Breast epithelium (tissue), 3 donors: ENCODE measurements around the gene TOLLIP.

Source experiments
- CTCF ChIP-seq, 3 donors: fragments of 450-650 bp; IDR thresholded peaks; one replicate each; pipeline ENCODE4 v1.5.1; 2016 to 2017; ENCODE audit warnings: antibody characterized with exemption in 3 of 3, mild to moderate bottlenecking in 3 of 3, moderate library complexity in 3 of 3
- POLR2A ChIP-seq: fragments of 450-650 bp; IDR thresholded peaks from one replicate; pipeline ENCODE4 v1.6.1; 2016; ENCODE audit warnings: antibody characterized with exemption, mild to moderate bottlenecking, moderate library complexity
- POLR2AphosphoS5 ChIP-seq, 3 donors: sonication (generic); formaldehyde crosslinking; IDR thresholded peaks; one replicate each; pipeline ENCODE4 v1.6.1; 2017; ENCODE audit warnings: antibody characterized with exemption in 3 of 3

- TF ChIP-seq CTCF (IDR thresholded peaks at IDR 0.05) (no peak), POLR2A (no peak), POLR2AphosphoS5 (IDR thresholded peaks at IDR 0.05) (no peak)
These were observed 8.0 kb downstream of the TOLLIP start for GRCh38 chr11:1301220-1302000.
